Measurements from ENCODE around the gene DIPK1C.

Gene DIPK1C

DNA sequence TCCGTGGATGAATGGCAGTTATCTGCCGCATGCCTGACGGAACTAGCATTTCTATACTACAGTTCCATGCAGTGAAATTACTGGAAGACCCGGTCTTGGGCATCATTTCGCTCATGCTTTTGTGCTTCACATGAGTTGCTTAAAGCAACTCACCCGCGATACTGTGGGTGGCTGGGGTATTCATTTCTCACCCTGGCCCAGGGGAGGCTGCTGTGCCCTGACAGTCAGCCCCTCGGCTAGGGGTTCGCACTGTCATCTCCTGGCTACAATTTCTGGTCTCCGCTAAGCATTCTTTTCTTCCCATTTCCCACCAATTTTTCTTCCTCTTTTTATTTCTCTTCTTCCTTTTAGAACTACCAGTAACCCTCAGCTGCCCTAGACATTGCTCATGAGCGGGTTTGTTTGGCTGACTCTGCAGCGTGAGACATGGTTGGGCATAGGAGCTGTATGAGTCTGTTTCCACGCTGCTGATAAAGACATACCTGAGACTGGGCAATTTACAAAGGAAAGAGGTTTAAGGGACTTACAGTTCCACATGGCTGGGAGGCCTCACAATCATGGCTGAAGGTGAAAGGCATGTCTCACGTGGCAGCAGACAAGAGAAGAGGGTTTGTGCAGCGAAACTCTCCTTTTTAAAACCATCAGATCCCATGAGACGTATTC is 22.5 kb upstream of the DIPK1C start:
- no peak for ATAC-seq
- no peak for TF ChIP-seq ZNF565 (CRISPR knock-in tag; conservative IDR thresholded peaks at IDR 0.05; ENCODE audit: low read depth)
- TF ChIP-seq GLIS3 (CRISPR knock-in tag; IDR thresholded peaks at IDR 0.05): no peak
- TF ChIP-seq RARB (CRISPR knock-in tag; IDR thresholded peaks at IDR 0.05): no peak
- TF ChIP-seq SNAI2 (CRISPR knock-in tag; IDR thresholded peaks at IDR 0.05): no peak
- no peak for TF ChIP-seq ZFP3 (CRISPR knock-in tag; IDR thresholded peaks at IDR 0.05)
- TF ChIP-seq, protein P1, sequence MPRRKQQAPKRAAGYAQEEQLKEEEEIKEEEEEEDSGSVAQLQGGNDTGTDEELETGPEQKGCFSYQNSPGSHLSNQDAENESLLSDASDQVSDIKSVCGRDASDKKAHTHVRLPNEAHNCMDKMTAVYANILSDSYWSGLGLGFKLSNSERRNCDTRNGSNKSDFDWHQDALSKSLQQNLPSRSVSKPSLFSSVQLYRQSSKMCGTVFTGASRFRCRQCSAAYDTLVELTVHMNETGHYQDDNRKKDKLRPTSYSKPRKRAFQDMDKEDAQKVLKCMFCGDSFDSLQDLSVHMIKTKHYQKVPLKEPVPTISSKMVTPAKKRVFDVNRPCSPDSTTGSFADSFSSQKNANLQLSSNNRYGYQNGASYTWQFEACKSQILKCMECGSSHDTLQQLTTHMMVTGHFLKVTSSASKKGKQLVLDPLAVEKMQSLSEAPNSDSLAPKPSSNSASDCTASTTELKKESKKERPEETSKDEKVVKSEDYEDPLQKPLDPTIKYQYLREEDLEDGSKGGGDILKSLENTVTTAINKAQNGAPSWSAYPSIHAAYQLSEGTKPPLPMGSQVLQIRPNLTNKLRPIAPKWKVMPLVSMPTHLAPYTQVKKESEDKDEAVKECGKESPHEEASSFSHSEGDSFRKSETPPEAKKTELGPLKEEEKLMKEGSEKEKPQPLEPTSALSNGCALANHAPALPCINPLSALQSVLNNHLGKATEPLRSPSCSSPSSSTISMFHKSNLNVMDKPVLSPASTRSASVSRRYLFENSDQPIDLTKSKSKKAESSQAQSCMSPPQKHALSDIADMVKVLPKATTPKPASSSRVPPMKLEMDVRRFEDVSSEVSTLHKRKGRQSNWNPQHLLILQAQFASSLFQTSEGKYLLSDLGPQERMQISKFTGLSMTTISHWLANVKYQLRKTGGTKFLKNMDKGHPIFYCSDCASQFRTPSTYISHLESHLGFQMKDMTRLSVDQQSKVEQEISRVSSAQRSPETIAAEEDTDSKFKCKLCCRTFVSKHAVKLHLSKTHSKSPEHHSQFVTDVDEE (CRISPR knock-in tag; IDR thresholded peaks at IDR 0.05): no peak
- TF ChIP-seq ZC3H10 (CRISPR knock-in tag; IDR thresholded peaks at IDR 0.05): no peak
- TF ChIP-seq, protein P2, sequence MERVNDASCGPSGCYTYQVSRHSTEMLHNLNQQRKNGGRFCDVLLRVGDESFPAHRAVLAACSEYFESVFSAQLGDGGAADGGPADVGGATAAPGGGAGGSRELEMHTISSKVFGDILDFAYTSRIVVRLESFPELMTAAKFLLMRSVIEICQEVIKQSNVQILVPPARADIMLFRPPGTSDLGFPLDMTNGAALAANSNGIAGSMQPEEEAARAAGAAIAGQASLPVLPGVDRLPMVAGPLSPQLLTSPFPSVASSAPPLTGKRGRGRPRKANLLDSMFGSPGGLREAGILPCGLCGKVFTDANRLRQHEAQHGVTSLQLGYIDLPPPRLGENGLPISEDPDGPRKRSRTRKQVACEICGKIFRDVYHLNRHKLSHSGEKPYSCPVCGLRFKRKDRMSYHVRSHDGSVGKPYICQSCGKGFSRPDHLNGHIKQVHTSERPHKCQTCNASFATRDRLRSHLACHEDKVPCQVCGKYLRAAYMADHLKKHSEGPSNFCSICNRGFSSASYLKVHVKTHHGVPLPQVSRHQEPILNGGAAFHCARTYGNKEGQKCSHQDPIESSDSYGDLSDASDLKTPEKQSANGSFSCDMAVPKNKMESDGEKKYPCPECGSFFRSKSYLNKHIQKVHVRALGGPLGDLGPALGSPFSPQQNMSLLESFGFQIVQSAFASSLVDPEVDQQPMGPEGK (CRISPR knock-in tag; IDR thresholded peaks at IDR 0.05; ENCODE audit: borderline replicate concordance): no peak

DNA sequence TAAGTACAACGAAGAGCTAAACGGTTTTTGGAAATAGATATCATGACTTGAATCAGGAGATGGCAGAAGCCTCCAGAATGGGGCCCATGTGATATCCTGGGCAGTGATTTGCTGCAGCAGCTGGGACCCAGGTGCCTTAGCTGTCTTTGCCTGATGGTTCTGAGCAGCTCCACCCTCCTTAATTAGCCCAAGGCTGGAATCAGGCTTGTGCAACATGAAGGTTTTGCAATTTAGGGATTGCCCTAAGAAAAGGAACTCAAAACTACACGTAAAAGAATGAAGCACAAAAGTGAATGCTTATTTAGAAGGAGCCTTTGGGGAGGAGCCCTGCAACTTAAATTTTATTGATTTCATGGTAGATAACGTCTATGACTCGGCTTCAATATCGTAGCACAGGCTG is 21.8 kb upstream of the DIPK1C start:
- TF ChIP-seq TOX (CRISPR knock-in tag; IDR thresholded peaks at IDR 0.05; ENCODE audit: borderline replicate concordance): no peak
- TF ChIP-seq ZNF70 (CRISPR knock-in tag; IDR thresholded peaks at IDR 0.05): no peak
- no peak for TF ChIP-seq TCF4 (CRISPR knock-in tag; IDR thresholded peaks at IDR 0.05; ENCODE audit: borderline replicate concordance)
- no peak for TF ChIP-seq CSDC2 (CRISPR knock-in tag; IDR thresholded peaks at IDR 0.05)
- ATAC-seq: no peak

DNA sequence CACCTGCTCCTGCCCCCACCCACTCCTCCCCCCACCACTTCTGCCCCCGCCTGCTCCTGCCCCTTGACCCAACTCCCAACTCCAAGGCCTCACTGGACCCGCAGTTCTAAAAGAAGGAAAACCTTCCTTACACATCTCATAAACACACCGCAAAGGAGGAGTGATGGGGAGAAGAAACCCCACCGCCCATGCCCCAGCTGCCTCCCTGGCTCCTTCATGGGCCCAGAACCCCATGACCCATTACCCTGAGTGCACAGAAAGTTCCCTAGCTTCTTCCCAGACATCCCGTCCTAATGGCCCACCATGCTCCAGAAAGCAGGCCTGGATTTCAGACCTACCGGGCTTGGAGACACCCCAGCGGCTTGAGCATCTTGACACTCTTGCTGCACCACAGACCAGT is 21.2 kb upstream of the DIPK1C start:
- TF ChIP-seq BACH2 (CRISPR knock-in tag; IDR thresholded peaks at IDR 0.05; ENCODE audit: borderline replicate concordance) (no peak), ARNTL (CRISPR knock-in tag; IDR thresholded peaks at IDR 0.05; ENCODE audit: borderline replicate concordance, low read depth) (no peak), ZC3H10 (CRISPR knock-in tag; IDR thresholded peaks at IDR 0.05) (no peak), ISL1 (CRISPR knock-in tag; IDR thresholded peaks at IDR 0.05) (no peak), ZNF565 (CRISPR knock-in tag; conservative IDR thresholded peaks at IDR 0.05; ENCODE audit: low read depth) (no peak), ZNF8 (CRISPR knock-in tag; IDR thresholded peaks at IDR 0.05) (no peak), TCF4 (CRISPR knock-in tag; IDR thresholded peaks at IDR 0.05; ENCODE audit: borderline replicate concordance) (no peak), SNAI2 (CRISPR knock-in tag; IDR thresholded peaks at IDR 0.05) (no peak), GLIS3 (CRISPR knock-in tag; IDR thresholded peaks at IDR 0.05) (no peak), RARB (CRISPR knock-in tag; IDR thresholded peaks at IDR 0.05) (no peak), CSDC2 (CRISPR knock-in tag; IDR thresholded peaks at IDR 0.05) (no peak), OSR1 (CRISPR knock-in tag; IDR thresholded peaks at IDR 0.05) (no peak)
- TF ChIP-seq, protein P3, sequence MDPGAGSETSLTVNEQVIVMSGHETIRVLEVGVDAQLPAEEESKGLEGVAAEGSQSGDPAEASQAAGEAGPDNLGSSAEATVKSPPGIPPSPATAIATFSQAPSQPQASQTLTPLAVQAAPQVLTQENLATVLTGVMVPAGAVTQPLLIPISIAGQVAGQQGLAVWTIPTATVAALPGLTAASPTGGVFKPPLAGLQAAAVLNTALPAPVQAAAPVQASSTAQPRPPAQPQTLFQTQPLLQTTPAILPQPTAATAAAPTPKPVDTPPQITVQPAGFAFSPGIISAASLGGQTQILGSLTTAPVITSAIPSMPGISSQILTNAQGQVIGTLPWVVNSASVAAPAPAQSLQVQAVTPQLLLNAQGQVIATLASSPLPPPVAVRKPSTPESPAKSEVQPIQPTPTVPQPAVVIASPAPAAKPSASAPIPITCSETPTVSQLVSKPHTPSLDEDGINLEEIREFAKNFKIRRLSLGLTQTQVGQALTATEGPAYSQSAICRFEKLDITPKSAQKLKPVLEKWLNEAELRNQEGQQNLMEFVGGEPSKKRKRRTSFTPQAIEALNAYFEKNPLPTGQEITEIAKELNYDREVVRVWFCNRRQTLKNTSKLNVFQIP (CRISPR knock-in tag; IDR thresholded peaks at IDR 0.05; ENCODE audit: borderline replicate concordance, low read depth): no peak
- TF ChIP-seq, protein P2 (CRISPR knock-in tag; IDR thresholded peaks at IDR 0.05; ENCODE audit: borderline replicate concordance): no peak
- TF ChIP-seq, protein P1 (CRISPR knock-in tag; IDR thresholded peaks at IDR 0.05): no peak
- no peak for ATAC-seq
